K562 (cell line): ENCODE data around the gene BLVRA. TPM values are rescaled to one million over a fixed set of nuclear protein-coding genes. Genes with fewer than 3 reads are reported as not detected.

Experiments used
- CEBPG ChIP-seq, 3 experiments: fragments of 200-800 bp in 1 of 3; sonication (Bioruptor generic) in 1 of 3; sonication (generic) in 1 of 3; formaldehyde crosslinking in 1 of 3; IDR thresholded peaks in 2 of 3; conservative IDR thresholded peaks in 1 of 3; 2 replicates each; pipeline versions ENCODE4 v1.6.1 to v1.8.0; 2016 to 2022; ENCODE audit warnings: missing compliant biosample characterization in 2 of 3, missing genetic modification characterization in 2 of 3, mild to moderate bottlenecking in 1 of 3, missing genetic modification reagents in 1 of 3
- CHD7 ChIP-seq: fragments of 200-600 bp; sonication (generic); IDR thresholded peaks from one replicate; pipeline ENCODE4 v1.6.1; 2012; ENCODE audit warnings: mild to moderate bottlenecking, low read depth, low read length, inconsistent platforms
- DMBX1 ChIP-seq: fragments of 250-450 bp; sonication (Bioruptor Pico); IDR thresholded peaks from 2 replicates; pipeline ENCODE4 v1.8.0; 2022; ENCODE audit warnings: inconsistent platforms, mild to moderate bottlenecking, moderate library complexity, borderline replicate concordance
- DPF2 ChIP-seq: fragments of 450-650 bp; IDR thresholded peaks from 2 replicates; pipeline ENCODE4 v1.6.1; 2016
- HMG20A ChIP-seq: fragments of 450-650 bp; formaldehyde crosslinking; conservative IDR thresholded peaks from 2 replicates; pipeline ENCODE4 v1.4.0; 2020; ENCODE audit warnings: mild to moderate bottlenecking, mixed read lengths
- ID3 ChIP-seq, 2 experiments: fragments of 250-450 bp in 1 of 2; fragments of 450-650 bp in 1 of 2; sonication (Bioruptor Pico) in 1 of 2; IDR thresholded peaks; 2 replicates each; pipeline versions ENCODE4 v1.6.1 to v1.8.0; 2016 to 2021; ENCODE audit warnings: mild to moderate bottlenecking in 2 of 2, moderate library complexity in 2 of 2, missing compliant biosample characterization in 1 of 2, missing genetic modification characterization in 1 of 2
- NKRF ChIP-seq: fragments of 450-650 bp; IDR thresholded peaks from 2 replicates; pipeline ENCODE4 v1.6.1; 2016; ENCODE audit warnings: borderline replicate concordance
- TFAM ChIP-seq: fragments of 250-450 bp; sonication (Bioruptor Pico); conservative IDR thresholded peaks from 2 replicates; pipeline ENCODE4 v1.5.0; 2021; ENCODE audit warnings: mild to moderate bottlenecking, moderate library complexity
- ZFX ChIP-seq: sonication (generic); formaldehyde crosslinking; IDR thresholded peaks from 2 replicates; pipeline ENCODE4 v1.8.0; 2022; ENCODE audit warnings: mild to moderate bottlenecking, missing genetic modification reagents, moderate library complexity
- ZNF324 ChIP-seq: fragments of 250-450 bp; sonication (Bioruptor Pico); IDR thresholded peaks from 2 replicates; pipeline ENCODE4 v1.4.0; 2020; ENCODE audit warnings: mild to moderate bottlenecking
- polyA plus RNA-seq, 8 experiments: library from polyadenylated mRNA; depleted of rRNA in 4 of 8; stranded (reverse) in 5 of 8; unstranded in 3 of 8; fragments of >200 nt; fragmentation: Nextera tagmentation in 2 of 8; fragmentation: Illumina TruSeq in 1 of 8; extraction: Ambion mirVana in 2 of 8; extraction: Trizol in 1 of 8; gene quantifications; 2 replicates each; pipeline versions ENCODE4 v1.2.1 to v1.2.3, GENCODE V29; 2011 to 2014; ENCODE audit warnings: inconsistent platforms in 1 of 8, missing spikeins in 1 of 8
- total RNA-seq, 7 experiments: library from RNA; depleted of rRNA in 6 of 7; stranded (reverse); fragments of >200 nt in 6 of 7; fragmentation: Illumina TruSeq in 2 of 7; extraction: Trizol in 2 of 7; gene quantifications; 2 replicates each; pipeline versions ENCODE4 v1.2.1 to v1.2.3, GENCODE V29; 2011 to 2021; ENCODE audit warnings: low replicate concordance in 1 of 7

BLVRA gene
- total and polyA plus RNA-seq, 9 of the 15 experiments (the other 6 are each of a cell fraction or from before 2014, with no cell fraction given), result 48.5 to 147 (median 61.5) TPM

- TF ChIP-seq CHD7, result no peak
- TF ChIP-seq HMG20A (CRISPR knock-in tag), result no peak
- no peak for TF ChIP-seq CEBPG (CRISPR knock-in tag; IDR thresholded peaks at IDR 0.05)
- no peak for TF ChIP-seq CEBPG (tag; conservative IDR thresholded peaks at IDR 0.05 in 1 of 2, IDR thresholded peaks at IDR 0.05 in 1 of 2)
- no peak for TF ChIP-seq TFAM (CRISPR knock-in tag)
- TF ChIP-seq NKRF, result no peak
- TF ChIP-seq DMBX1 (CRISPR knock-in tag), result no peak
- TF ChIP-seq DPF2, result peak; percentile 82
- TF ChIP-seq ZFX (CRISPR knock-in tag), result no peak; the same call in 1 of the 2 replicates
- 0 out of 2 replicates have a peak, but pooled peaks have one; percentile 22 for TF ChIP-seq ID3 (CRISPR knock-in tag; IDR thresholded peaks at IDR 0.05)
- no peak for TF ChIP-seq ID3 (tag; IDR thresholded peaks at IDR 0.05)
- TF ChIP-seq ZNF324 (CRISPR knock-in tag), result no peak
Observed at GRCh38 chr7:43756368-43757072, 2.0 kb upstream of the BLVRA start (continued).
